PC-9 (cell line): ENCODE measurements around the gene PPFIBP1. TPM values are rescaled to one million over a fixed set of nuclear protein-coding genes. Genes with fewer than 3 reads are reported as not detected.

Experiments used
- BruUV-seq: library from RNA; stranded (reverse); fragments of 400-500 nt; replicated peaks from 2 replicates; lab custom pipeline; 2021; lab: Mats Ljungman, UMichigan
- CTCF ChIA-PET: fragments of 300-600 bp; sonication (Branson Sonifier 250); formaldehyde crosslinking; loops from one replicate; lab custom pipeline; 2022; ENCODE audit warnings: antibody characterized with exemption; lab: Charles Lee
- POLR2A ChIA-PET: fragments of 300-600 bp; sonication (Branson Sonifier 250); formaldehyde crosslinking; loops from one replicate; lab custom pipeline; 2022; ENCODE audit warnings: antibody characterized with exemption; ENCODE audit not compliant: unreplicated experiment; lab: Charles Lee
- DNase-seq, 2 experiments: peaks; one replicate each; pipeline versions ENCODE4 v3.0.0 to v3.0.0-alpha.2; 2015 to 2022; ENCODE audit warnings: mixed read lengths in 1 of 2
- H2AFZ ChIP-seq: fragments of 200-600 bp; sonication (generic); 2 replicates; pipeline ENCODE4 v1.8.1; 2017; ENCODE audit warnings: antibody characterized with exemption
- H3F3A ChIP-seq: fragments of 200-600 bp; sonication (generic); 2 replicates; pipeline ENCODE4 v1.8.1; 2017; ENCODE audit warnings: antibody characterized with exemption, mild to moderate bottlenecking, low read depth; ENCODE audit not compliant: insufficient read depth
- H3K27ac ChIP-seq: fragments of 200-600 bp; sonication (generic); 2 replicates; pipeline ENCODE4 v1.6.1; 2016; ENCODE audit warnings: mixed run types
- H3K27me3 ChIP-seq: fragments of 200-600 bp; sonication (generic); 2 replicates; pipeline ENCODE4 v1.6.1; 2016; ENCODE audit warnings: low read depth, mixed run types; ENCODE audit not compliant: insufficient read depth
- H3K36me3 ChIP-seq: fragments of 200-600 bp; sonication (generic); 2 replicates; pipeline ENCODE4 v1.6.1; 2016; ENCODE audit warnings: low read depth, mixed run types
- H3K4me1 ChIP-seq: fragments of 200-600 bp; sonication (generic); replicated peaks from 2 replicates; pipeline ENCODE4 v1.6.1; 2016; ENCODE audit warnings: mixed run types; ENCODE audit not compliant: insufficient read depth
- H3K4me2 ChIP-seq: fragments of 200-600 bp; sonication (generic); 2 replicates; pipeline ENCODE4 v1.6.1; 2017; ENCODE audit warnings: mixed run types
- H3K4me3 ChIP-seq: fragments of 200-600 bp; sonication (generic); 2 replicates; pipeline ENCODE4 v1.6.1; 2016; ENCODE audit warnings: mixed run types
- H3K79me2 ChIP-seq: fragments of 200-600 bp; sonication (generic); 2 replicates; pipeline ENCODE4 v1.6.1; 2017; ENCODE audit warnings: low read depth, mixed run types
- H3K9me2 ChIP-seq: fragments of 200-600 bp; sonication (generic); 2 replicates; pipeline ENCODE4 v1.8.1; 2017; ENCODE audit warnings: mild to moderate bottlenecking; ENCODE audit not compliant: insufficient read depth
- H3K9me3 ChIP-seq: fragments of 200-600 bp; sonication (generic); 2 replicates; pipeline ENCODE4 v1.8.1; 2016; ENCODE audit warnings: low read depth; ENCODE audit not compliant: insufficient read depth
- H4K20me1 ChIP-seq: fragments of 200-600 bp; sonication (generic); 2 replicates; pipeline ENCODE4 v1.8.1; 2017; ENCODE audit not compliant: insufficient read depth
- CTCF ChIP-seq: fragments of 200-600 bp; sonication (generic); conservative IDR thresholded peaks from 2 replicates; pipeline ENCODE4 v1.6.1; 2017; ENCODE audit warnings: mixed run types, antibody characterized with exemption, mild to moderate bottlenecking, moderate library complexity
- EZH2 ChIP-seq: fragments of 200-600 bp; sonication (generic); IDR thresholded peaks from 2 replicates; pipeline ENCODE4 v1.8.0; 2017; ENCODE audit warnings: antibody characterized with exemption, low read depth
- intact Hi-C: fragments of 100-400 bp; cut with micrococcal nuclease; formaldehyde crosslinking; loops from one replicate; pipeline ENCODE4 v1.10.0; 2022; ENCODE audit not compliant: unreplicated experiment
- total RNA-seq: library from RNA; stranded (reverse); gene quantifications from 2 replicates; pipeline ENCODE4 v1.2.3, GENCODE V29; 2021

The PPFIBP1 gene
- total RNA-seq, 1 experiment from 2014 or later: 77.0 TPM

GRCh38 chr12:27650011-27650410 is 126.0 kb downstream of the PPFIBP1 start:
- peaks cover 9% of the 10 kb centered on the region for H3F3A ChIP-seq
- intact Hi-C loops: loop anchor here (5.0 kb wide), 1 partner anchor 323 kb away; no protein-coding TSS in a partner anchor
- H3K4me1 ChIP-seq: no peaks in the 10 kb centered on the region
- H3K9me3 ChIP-seq: no peaks in the 10 kb centered on the region
- H3K4me3 ChIP-seq: no peak overlapping the region
- no peaks in the 10 kb centered on the region for H3K27me3 ChIP-seq
- no peak for TF ChIP-seq EZH2
- no peak for TF ChIP-seq CTCF
- H3K4me2 ChIP-seq: no peak overlapping the region
- ChIA-PET CTCF (no interaction called here), POLR2A (interaction anchor here (0.6 kb wide), 1 partner anchor 319 kb away, joined by 3 read pairs; no protein-coding TSS in a partner anchor)
- BruUV-seq: no TSS peak
- H3K36me3 ChIP-seq: no peaks in the 10 kb centered on the region; the same call in 1 of the 2 replicates
- no peak for DNase-seq
- H3K9me2 ChIP-seq: no peaks in the 10 kb centered on the region
- H4K20me1 ChIP-seq: 0 out of 2 replicates have a peak, but pooled peaks cover 3% of the 10 kb centered on the region
- H2AFZ ChIP-seq: no peak overlapping the region
- no peaks in the 10 kb centered on the region for H3K79me2 ChIP-seq
- no peak overlapping the region for H3K27ac ChIP-seq

- Histone ChIP-seq H4K20me1 (0 out of 2 replicates have a peak, but pooled peaks cover 3% of the 10 kb centered on the region), H3F3A (peaks cover 9% of the 10 kb centered on the region), H3K4me2 (no peak overlapping the region), H3K27ac (no peak overlapping the region), H3K36me3 (no peaks in the 10 kb centered on the region; the same call in 1 of the 2 replicates), H3K9me2 (no peaks in the 10 kb centered on the region), H2AFZ (no peak overlapping the region), H3K4me3 (no peak overlapping the region), H3K4me1 (no peaks in the 10 kb centered on the region), H3K9me3 (no peaks in the 10 kb centered on the region), H3K79me2 (no peaks in the 10 kb centered on the region), H3K27me3 (no peaks in the 10 kb centered on the region)
- ChIA-PET CTCF (interaction anchor here (0.7 kb wide), 1 partner anchor 262 kb away, joined by 3 read pairs; no protein-coding TSS in a partner anchor), POLR2A (no interaction called here)
- no TSS peak for BruUV-seq
- no peak for DNase-seq
- intact Hi-C loops: loop anchor here (5.0 kb wide), 1 partner anchor 324 kb away; no protein-coding TSS in a partner anchor
- TF ChIP-seq EZH2: no peak
- no peak for TF ChIP-seq CTCF
Observed at GRCh38 chr12:27651201-27651600, 127.2 kb downstream of the PPFIBP1 start.

DNA sequence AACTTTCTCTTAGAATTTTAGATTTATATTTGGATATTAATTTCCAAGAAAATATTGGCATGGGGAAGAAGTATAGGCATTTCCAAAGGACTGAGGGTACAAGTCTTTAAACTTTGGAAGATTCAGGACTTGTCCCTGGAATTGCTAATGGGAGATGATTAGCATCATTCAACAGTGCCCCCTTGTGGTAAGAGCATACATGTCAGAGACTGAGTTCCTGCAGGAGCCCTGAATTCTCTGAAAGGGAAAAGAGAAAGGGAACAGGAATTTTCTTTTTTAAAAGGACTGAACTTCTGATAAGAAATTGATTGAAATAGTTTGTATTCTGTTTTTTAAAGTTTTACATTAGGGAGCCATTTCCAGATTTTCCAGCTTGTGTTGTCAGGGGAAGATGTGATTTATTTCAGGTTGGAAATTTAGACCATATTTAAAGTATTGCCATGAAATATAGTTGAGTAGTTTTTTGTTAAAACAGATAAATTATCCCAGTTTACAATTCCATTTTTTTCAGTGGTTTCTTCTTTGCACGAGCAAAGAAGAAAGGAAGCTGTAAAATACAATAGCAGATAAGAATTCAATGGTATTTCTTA is 128.3 kb downstream of the PPFIBP1 start:
- POLR2A ChIA-PET: no interaction called here
- Histone ChIP-seq H3K27ac (no peak overlapping the region), H3K4me1 (no peaks in the 10 kb centered on the region), H3K4me3 (no peak overlapping the region), H3F3A (peaks cover 9% of the 10 kb centered on the region), H3K79me2 (no peaks in the 10 kb centered on the region), H4K20me1 (0 out of 2 replicates have a peak, but pooled peaks cover 3% of the 10 kb centered on the region), H3K4me2 (no peak overlapping the region), H3K9me3 (no peaks in the 10 kb centered on the region), H3K27me3 (no peaks in the 10 kb centered on the region), H2AFZ (no peak overlapping the region), H3K36me3 (no peaks in the 10 kb centered on the region; the same call in 1 of the 2 replicates), H3K9me2 (no peaks in the 10 kb centered on the region)
- intact Hi-C loops: loop anchor here (1.0 to 5.0 kb wide), 4 partner anchors 128 to 325 kb away; partner anchors contain the start of gene PPFIBP1
- CTCF ChIA-PET: interaction anchor here (0.6 to 0.8 kb wide), 2 partner anchors 55 to 218 kb away, joined by 3 to 4 read pairs; no protein-coding TSS in a partner anchor
- peak; percentile 42 to 58 for DNase-seq
- TF ChIP-seq EZH2 (no peak), CTCF (peak; percentile 95)
- no TSS peak for BruUV-seq
